ENCODE data around the gene ITGB1BP1. TPM values are rescaled to one million over a fixed set of nuclear protein-coding genes. Genes with fewer than 3 reads are reported as not detected.

The ITGB1BP1 gene
- total RNA-seq, 2 experiments from 2014 or later: 54.0 to 102 TPM

DNA sequence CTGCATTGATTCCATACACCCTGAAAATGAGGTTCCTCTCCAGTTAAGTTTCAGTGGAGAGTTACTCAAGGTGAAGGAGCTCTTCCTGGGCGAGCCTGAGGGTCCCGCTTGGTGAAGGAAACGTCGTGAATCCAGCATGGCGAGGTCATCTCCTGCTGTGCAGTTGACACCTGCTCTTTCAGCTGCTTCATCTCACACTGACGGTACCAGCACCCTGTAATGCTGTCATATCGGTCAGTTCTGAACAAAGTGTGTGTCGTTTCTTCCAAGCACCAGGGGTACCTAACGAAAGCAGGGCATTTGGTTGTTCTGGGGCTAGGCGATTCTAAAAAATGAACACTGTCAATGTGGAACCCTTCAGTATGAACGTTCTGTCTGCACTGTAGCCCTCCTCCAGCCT lies 52.6 kb downstream of the ITGB1BP1 start:
- no peak for TF ChIP-seq EZH2phosphoT487 (IDR thresholded peaks at IDR 0.05; ENCODE audit: borderline replicate concordance, low read depth, low read length)
- TF ChIP-seq, protein P1, sequence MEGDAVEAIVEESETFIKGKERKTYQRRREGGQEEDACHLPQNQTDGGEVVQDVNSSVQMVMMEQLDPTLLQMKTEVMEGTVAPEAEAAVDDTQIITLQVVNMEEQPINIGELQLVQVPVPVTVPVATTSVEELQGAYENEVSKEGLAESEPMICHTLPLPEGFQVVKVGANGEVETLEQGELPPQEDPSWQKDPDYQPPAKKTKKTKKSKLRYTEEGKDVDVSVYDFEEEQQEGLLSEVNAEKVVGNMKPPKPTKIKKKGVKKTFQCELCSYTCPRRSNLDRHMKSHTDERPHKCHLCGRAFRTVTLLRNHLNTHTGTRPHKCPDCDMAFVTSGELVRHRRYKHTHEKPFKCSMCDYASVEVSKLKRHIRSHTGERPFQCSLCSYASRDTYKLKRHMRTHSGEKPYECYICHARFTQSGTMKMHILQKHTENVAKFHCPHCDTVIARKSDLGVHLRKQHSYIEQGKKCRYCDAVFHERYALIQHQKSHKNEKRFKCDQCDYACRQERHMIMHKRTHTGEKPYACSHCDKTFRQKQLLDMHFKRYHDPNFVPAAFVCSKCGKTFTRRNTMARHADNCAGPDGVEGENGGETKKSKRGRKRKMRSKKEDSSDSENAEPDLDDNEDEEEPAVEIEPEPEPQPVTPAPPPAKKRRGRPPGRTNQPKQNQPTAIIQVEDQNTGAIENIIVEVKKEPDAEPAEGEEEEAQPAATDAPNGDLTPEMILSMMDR (conservative IDR thresholded peaks at IDR 0.05; ENCODE audit: low read length): no peak
- Histone ChIP-seq H3K4me2 (ENCODE audit: low read length) (no peak overlapping the region), H3K79me2 (ENCODE audit: insufficient read depth, low read depth, low read length) (no peaks in the 10 kb centered on the region), H3K4me3 (ENCODE audit: low read depth, low read length, poor library complexity, severe bottlenecking) (no peak overlapping the region), H4K20me1 (ENCODE audit: insufficient read depth, low read length) (no peaks in the 10 kb centered on the region), H3K9me2 (ENCODE audit: insufficient read depth, low read length) (no peaks in the 10 kb centered on the region), H3K4me1 (ENCODE audit: insufficient read depth, low read length, poor library complexity, severe bottlenecking) (peaks cover 30% of the 10 kb centered on the region), H2AFZ (ENCODE audit: low read length) (no peak overlapping the region), H3K36me3 (ENCODE audit: insufficient read depth, low read length) (no peaks in the 10 kb centered on the region), H3K27ac (ENCODE audit: low read depth, low read length, poor library complexity, severe bottlenecking) (no peak overlapping the region), H3K9me3 (ENCODE audit: low read length) (no peaks in the 10 kb centered on the region)
- CTCF ChIA-PET (ENCODE audit: unreplicated experiment): interaction anchor here (0.7 kb wide), 1 partner anchor 229 kb away, joined by 4 read pairs; no protein-coding TSS in a partner anchor
- DNase-seq (ENCODE audit: low spot score): no peak
- BruUV-seq (replicated peaks): no TSS peak
- intact Hi-C loops (cut with micrococcal nuclease; ENCODE audit: unreplicated experiment): loop anchor here (1.0 to 5.0 kb wide), 2 partner anchors 163 to 228 kb away; partner anchors contain the start of gene ASAP2
- POLR2A ChIA-PET: no interaction called here

DNA sequence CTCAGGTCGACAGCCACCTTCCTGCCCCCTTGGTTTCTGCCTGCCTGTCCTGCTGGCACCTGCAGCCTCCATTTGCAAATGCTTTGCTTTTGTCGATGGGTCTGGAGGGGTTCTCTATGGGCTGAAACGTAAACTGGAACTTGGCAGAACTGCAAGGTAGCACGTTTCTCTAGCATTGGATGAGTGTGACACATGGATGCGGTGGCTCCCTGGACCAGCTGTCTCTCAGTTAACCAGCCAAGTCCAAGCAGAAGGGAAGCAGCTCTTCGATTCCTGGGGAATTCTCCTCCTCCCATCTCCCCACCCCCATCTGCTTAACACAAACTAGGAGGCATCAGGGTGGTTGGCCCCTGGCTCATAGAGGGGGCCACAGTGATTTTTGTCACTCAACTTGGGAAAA lies 57.3 kb downstream of the ITGB1BP1 start:
- Histone ChIP-seq H3K36me3 (ENCODE audit: insufficient read depth, low read length) (no peaks in the 10 kb centered on the region), H4K20me1 (ENCODE audit: insufficient read depth, low read length) (no peaks in the 10 kb centered on the region), H3K4me3 (ENCODE audit: low read depth, low read length, poor library complexity, severe bottlenecking) (no peak overlapping the region), H3K4me1 (ENCODE audit: insufficient read depth, low read length, poor library complexity, severe bottlenecking) (no peaks in the 10 kb centered on the region), H3K4me2 (ENCODE audit: low read length) (no peak overlapping the region), H3K9me2 (ENCODE audit: insufficient read depth, low read length) (no peaks in the 10 kb centered on the region), H3K79me2 (ENCODE audit: insufficient read depth, low read depth, low read length) (no peaks in the 10 kb centered on the region), H3K9me3 (ENCODE audit: low read length) (no peaks in the 10 kb centered on the region), H3K27ac (ENCODE audit: low read depth, low read length, poor library complexity, severe bottlenecking) (no peak overlapping the region), H2AFZ (ENCODE audit: low read length) (no peak overlapping the region)
- no peak for TF ChIP-seq EZH2phosphoT487 (IDR thresholded peaks at IDR 0.05; ENCODE audit: borderline replicate concordance, low read depth, low read length)
- TF ChIP-seq, protein P1 (conservative IDR thresholded peaks at IDR 0.05; ENCODE audit: low read length): no peak
- ChIA-PET POLR2A (interaction anchor here (0.7 to 1.2 kb wide), 4 partner anchors 8 to 45 kb away, joined by 3 read pairs; no protein-coding TSS in a partner anchor), CTCF (ENCODE audit: unreplicated experiment) (interaction anchor here (0.6 kb wide), 1 partner anchor 1939 kb away, joined by 3 read pairs; no protein-coding TSS in a partner anchor)
- BruUV-seq (replicated peaks): no TSS peak
- no peak for DNase-seq (ENCODE audit: low spot score)
- intact Hi-C loops (cut with micrococcal nuclease; ENCODE audit: unreplicated experiment): no loop called here

DNA sequence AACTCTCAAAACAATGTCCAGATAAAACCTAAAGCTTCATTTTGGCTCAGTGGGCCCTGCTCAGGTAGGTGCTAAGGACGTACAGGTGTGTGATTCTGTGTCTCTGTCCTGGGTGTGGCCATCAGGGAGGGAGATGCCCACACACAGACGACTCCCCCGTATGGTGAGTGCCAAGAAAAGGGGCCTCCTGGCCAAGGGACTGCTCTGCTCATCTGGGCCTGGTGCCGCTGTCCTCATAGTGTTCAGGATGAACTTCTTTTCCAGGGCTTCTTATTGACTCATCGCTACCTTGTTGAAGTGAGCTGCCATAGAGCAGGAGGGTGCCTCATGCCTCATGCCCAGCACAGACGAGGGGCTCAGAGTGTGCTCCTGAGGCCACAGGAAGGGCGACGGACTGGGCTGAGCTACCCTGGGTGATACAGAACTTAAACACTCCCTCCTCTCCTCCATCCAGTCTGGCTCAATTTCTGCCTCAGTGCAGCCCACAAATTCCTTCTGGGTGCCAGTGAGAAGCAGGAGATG lies 57.8 kb downstream of the ITGB1BP1 start:
- Histone ChIP-seq H3K4me1 (ENCODE audit: insufficient read depth, low read length, poor library complexity, severe bottlenecking) (no peaks in the 10 kb centered on the region), H3K4me3 (ENCODE audit: low read depth, low read length, poor library complexity, severe bottlenecking) (no peak overlapping the region), H3K36me3 (ENCODE audit: insufficient read depth, low read length) (no peaks in the 10 kb centered on the region), H3K4me2 (ENCODE audit: low read length) (no peak overlapping the region), H4K20me1 (ENCODE audit: insufficient read depth, low read length) (no peaks in the 10 kb centered on the region), H2AFZ (ENCODE audit: low read length) (no peak overlapping the region), H3K79me2 (ENCODE audit: insufficient read depth, low read depth, low read length) (no peaks in the 10 kb centered on the region), H3K9me2 (ENCODE audit: insufficient read depth, low read length) (no peaks in the 10 kb centered on the region), H3K27ac (ENCODE audit: low read depth, low read length, poor library complexity, severe bottlenecking) (no peak overlapping the region), H3K9me3 (ENCODE audit: low read length) (no peaks in the 10 kb centered on the region)
- DNase-seq (ENCODE audit: low spot score): no peak
- no TSS peak for BruUV-seq (replicated peaks)
- ChIA-PET POLR2A (interaction anchor here (0.7 to 1.2 kb wide), 3 partner anchors 9 to 45 kb away, joined by 3 read pairs; no protein-coding TSS in a partner anchor), CTCF (ENCODE audit: unreplicated experiment) (interaction anchor here (0.9 kb wide), 1 partner anchor 23 kb away, joined by 4 read pairs; no protein-coding TSS in a partner anchor)
- intact Hi-C loops (cut with micrococcal nuclease; ENCODE audit: unreplicated experiment): no loop called here
- TF ChIP-seq, protein P1 (conservative IDR thresholded peaks at IDR 0.05; ENCODE audit: low read length): no peak
- no peak for TF ChIP-seq EZH2phosphoT487 (IDR thresholded peaks at IDR 0.05; ENCODE audit: borderline replicate concordance, low read depth, low read length)

Measured in OCI-LY7 (cell line).